ENCODE measurements around the gene GAK.

GAK gene

DNA sequence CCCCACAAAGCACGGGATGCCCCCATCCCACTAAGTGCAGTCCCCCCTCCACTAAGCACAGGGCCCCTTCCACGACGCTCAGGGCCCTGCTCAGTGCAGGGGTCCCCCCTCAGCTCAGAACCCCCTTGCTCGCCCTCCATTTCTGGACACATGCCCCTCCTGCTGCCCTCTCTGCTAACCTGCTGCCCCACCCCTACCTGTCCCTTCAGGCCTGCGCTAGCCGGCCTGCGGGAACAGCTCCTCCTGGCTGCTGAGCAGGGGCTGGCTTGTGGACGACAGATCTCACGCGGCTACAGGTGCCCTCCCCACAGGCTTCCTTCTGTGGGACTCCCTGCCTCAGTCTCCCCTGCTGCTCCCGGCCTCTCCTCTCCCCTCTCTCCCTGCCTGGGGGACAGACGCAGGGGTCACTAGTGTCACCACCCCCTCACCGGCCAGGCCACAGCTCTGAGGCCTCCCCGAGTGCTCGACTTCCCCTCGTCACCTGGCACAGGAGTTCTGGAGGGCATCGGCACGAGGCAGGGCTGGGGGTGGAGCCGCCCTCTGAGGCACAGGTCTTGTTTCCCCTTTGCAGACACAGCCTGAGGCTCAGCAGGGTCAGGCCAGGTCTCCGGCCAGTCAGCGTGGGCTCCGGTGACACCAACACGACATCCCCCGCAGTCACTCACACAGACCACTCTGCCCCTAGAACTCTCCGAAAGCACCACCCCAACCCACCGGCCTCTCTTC, 21.6 kb downstream of the GAK start:
- H3K4me3 ChIP-seq (ENCODE audit: low read depth, low read length): no peak overlapping the region
- TF ChIP-seq, protein P1, sequence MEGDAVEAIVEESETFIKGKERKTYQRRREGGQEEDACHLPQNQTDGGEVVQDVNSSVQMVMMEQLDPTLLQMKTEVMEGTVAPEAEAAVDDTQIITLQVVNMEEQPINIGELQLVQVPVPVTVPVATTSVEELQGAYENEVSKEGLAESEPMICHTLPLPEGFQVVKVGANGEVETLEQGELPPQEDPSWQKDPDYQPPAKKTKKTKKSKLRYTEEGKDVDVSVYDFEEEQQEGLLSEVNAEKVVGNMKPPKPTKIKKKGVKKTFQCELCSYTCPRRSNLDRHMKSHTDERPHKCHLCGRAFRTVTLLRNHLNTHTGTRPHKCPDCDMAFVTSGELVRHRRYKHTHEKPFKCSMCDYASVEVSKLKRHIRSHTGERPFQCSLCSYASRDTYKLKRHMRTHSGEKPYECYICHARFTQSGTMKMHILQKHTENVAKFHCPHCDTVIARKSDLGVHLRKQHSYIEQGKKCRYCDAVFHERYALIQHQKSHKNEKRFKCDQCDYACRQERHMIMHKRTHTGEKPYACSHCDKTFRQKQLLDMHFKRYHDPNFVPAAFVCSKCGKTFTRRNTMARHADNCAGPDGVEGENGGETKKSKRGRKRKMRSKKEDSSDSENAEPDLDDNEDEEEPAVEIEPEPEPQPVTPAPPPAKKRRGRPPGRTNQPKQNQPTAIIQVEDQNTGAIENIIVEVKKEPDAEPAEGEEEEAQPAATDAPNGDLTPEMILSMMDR (IDR thresholded peaks at IDR 0.05; ENCODE audit: control insufficient read depth, extremely low read depth, insufficient read depth): no peak
- no peak for DNase-seq (ENCODE audit: low read depth)

DNA sequence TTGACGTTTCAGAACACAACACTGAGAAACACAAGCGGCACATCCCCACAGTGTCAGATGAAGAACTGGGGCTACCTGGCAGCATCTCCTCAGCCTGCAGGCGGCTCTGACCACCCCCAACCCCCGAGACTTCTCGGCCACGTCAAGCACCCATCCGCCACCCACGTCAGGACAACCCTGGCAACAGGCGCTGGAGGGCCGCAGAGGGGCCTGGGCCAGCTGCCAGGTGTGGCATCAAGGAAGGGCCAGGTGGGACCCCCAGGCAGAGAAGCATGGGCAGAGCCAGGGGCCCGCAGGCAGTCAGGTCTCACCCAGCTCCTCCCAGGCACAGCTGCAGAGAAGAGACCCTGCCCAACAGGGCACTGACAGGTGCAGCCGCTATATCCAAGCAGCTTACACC, 22.3 kb downstream of the GAK start:
- DNase-seq (ENCODE audit: low read depth): no peak
- H3K4me3 ChIP-seq (ENCODE audit: low read depth, low read length): no peak overlapping the region
- TF ChIP-seq, protein P1 (IDR thresholded peaks at IDR 0.05; ENCODE audit: control insufficient read depth, extremely low read depth, insufficient read depth): no peak

DNA sequence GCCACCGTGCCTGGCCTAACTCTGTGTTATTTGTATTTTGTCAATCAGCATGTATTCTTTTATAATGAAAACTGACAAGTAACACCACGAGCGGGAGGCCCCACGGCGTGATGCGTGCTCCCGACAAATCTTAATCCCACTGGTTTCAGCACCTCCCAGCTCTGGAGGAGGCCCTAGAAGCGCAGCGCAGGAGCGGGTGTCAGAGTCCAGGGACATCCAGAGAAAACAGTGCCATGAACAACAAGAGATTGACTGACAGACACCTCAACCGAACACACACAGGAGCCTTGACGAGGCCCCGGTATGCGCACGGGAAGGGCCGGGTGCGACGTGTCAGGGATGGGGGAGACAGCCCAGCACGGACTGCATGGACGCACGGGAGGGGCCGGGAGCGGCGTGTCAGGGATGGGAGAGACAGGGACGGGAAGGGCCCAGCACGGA, 23.0 kb downstream of the GAK start:
- no peak overlapping the region for H3K4me3 ChIP-seq (ENCODE audit: low read depth, low read length)
- TF ChIP-seq, protein P1 (IDR thresholded peaks at IDR 0.05; ENCODE audit: control insufficient read depth, extremely low read depth, insufficient read depth): no peak
- no peak for DNase-seq (ENCODE audit: low read depth)

DNA sequence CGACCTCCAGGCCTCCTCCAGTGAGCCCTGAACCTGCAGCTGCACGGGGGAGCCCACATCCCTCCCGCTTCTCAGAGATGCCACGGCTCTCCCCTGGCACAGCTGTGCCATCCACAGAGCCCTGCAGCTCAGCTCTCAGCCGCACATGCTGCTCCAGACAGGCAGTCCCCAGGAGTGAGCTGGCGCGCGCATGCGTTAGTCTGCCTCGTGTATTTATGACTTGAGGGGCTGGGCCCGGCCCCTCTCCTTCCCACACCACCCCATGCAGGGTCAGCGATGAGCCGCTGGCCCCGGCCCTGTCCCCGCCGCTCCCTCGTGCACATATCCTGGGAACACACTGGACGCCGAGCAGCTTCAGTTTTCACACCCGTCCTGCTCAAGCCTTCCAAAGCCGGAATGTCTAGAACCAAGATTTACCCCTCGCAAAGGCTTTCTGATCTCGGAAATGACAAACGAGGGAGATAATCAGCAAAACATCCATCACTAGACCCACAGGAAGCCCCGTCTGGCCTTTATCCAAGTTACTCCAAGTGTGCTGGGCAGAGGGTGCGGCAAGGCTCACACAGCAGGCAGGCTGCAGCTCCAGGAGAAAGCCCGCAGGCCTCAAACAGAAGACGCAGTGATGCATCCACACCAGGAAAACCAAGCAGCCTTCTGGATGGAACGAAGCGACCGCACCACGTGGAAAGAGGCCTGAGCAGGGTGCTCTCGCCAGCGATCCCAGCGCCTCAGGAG, 24.3 kb downstream of the GAK start:
- DNase-seq (ENCODE audit: low read depth): no peak
- TF ChIP-seq, protein P1 (IDR thresholded peaks at IDR 0.05; ENCODE audit: control insufficient read depth, extremely low read depth, insufficient read depth): no peak
- H3K4me3 ChIP-seq (ENCODE audit: low read depth, low read length): no peak overlapping the region

DNA sequence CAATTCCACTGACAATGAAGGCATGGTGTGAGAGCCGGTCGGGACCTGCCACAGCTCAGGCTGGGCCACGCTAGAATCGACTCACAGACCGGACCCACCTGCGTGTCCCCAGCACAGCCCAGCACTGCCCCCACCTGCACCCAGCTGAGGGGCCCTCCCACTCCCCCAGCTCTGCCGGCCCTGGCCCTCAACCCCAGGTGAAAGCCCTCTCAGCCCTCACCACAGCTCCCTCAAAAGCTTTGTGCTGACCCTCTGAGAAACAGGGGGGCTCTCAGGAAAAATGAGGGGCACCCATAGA, 25.1 kb downstream of the GAK start:
- no peak for DNase-seq (ENCODE audit: low read depth)
- H3K4me3 ChIP-seq (ENCODE audit: low read depth, low read length): no peak overlapping the region
- TF ChIP-seq, protein P1 (IDR thresholded peaks at IDR 0.05; ENCODE audit: control insufficient read depth, extremely low read depth, insufficient read depth): no peak

DNA sequence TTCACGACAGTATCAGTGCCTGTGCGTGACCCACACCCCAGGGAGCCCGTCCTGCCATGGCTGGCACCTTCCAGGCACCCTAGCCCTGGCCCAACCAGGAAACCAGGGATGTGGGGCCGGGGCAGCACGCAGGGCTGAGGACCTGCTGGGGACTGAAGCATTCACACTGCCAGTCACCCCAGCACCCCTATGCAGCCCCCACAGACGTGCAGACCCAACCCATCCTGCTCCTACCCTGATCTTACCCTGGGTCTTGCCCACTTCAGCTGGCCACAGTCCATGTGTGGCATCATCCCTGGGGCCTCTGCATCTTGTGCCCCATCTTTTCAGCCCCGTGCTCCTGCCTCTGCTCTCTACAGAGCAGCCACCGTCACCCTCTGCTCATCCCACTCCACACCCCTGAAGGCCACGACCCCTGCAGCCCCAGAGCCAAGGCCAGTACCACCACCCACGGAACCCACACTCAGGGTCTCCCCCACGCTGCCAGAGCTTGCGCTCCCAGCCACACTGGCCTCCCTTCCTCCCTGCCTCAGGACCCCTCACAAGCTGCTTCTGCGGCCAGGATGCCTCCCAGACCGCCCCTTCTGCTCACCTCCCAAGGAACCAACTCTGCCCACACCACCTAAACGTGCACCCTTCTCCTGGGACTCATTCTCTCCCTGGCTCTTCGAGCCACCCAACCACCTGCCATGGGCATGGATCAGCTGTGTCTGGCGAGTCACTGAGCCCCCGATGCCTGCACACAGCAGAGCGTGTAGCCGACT, 25.6 kb downstream of the GAK start:
- DNase-seq (ENCODE audit: low read depth): no peak
- no peak overlapping the region for H3K4me3 ChIP-seq (ENCODE audit: low read depth, low read length)
- TF ChIP-seq, protein P1 (IDR thresholded peaks at IDR 0.05; ENCODE audit: control insufficient read depth, extremely low read depth, insufficient read depth): no peak

All from LNCaP clone FGC (cell line).